ENCODE data around the gene TTC39A.

- TF ChIP-seq, protein P1, sequence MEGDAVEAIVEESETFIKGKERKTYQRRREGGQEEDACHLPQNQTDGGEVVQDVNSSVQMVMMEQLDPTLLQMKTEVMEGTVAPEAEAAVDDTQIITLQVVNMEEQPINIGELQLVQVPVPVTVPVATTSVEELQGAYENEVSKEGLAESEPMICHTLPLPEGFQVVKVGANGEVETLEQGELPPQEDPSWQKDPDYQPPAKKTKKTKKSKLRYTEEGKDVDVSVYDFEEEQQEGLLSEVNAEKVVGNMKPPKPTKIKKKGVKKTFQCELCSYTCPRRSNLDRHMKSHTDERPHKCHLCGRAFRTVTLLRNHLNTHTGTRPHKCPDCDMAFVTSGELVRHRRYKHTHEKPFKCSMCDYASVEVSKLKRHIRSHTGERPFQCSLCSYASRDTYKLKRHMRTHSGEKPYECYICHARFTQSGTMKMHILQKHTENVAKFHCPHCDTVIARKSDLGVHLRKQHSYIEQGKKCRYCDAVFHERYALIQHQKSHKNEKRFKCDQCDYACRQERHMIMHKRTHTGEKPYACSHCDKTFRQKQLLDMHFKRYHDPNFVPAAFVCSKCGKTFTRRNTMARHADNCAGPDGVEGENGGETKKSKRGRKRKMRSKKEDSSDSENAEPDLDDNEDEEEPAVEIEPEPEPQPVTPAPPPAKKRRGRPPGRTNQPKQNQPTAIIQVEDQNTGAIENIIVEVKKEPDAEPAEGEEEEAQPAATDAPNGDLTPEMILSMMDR (IDR thresholded peaks at IDR 0.05; ENCODE audit: low read length) = no peak
- TF ChIP-seq EZH2 (optimal IDR thresholded peaks at IDR 0.05; ENCODE audit: low read depth, low read length) = no peak
Measured at GRCh38 chr1:51253691-51254090, 76.7 kb downstream of the TTC39A start.

Measured in MM.1S (cell line).